ENCODE measurements around the gene AP4S1.

Gene AP4S1

GRCh38 chr14:31021576-31021949 lies 3.9 kb upstream of the AP4S1 start:
- no peaks in the 10 kb centered on the region for H3K27me3 ChIP-seq (ENCODE audit: control insufficient read depth, low read length)
- H3F3A ChIP-seq (ENCODE audit: control insufficient read depth, insufficient read depth) = no peaks in the 10 kb centered on the region
- 0 out of 2 replicates have a peak, but pooled peaks cover 6% of the 10 kb centered on the region for H4K20me1 ChIP-seq (ENCODE audit: control insufficient read depth, insufficient read depth, low read depth, low read length)
- peaks cover 19% of the 10 kb centered on the region for H3K4me1 ChIP-seq (ENCODE audit: control insufficient read depth, low read length)
- H3K9me3 ChIP-seq (ENCODE audit: control insufficient read depth, insufficient read depth, low read length) = no peaks in the 10 kb centered on the region
- peaks cover 95% of the 10 kb centered on the region for H3K79me2 ChIP-seq (ENCODE audit: control insufficient read depth, low read length)
- no peak overlapping the region for H3K27ac ChIP-seq (ENCODE audit: low read depth, low read length)
- H3K9me2 ChIP-seq (replicated peaks; ENCODE audit: control insufficient read depth, low read length) = no peaks in the 10 kb centered on the region
- no peak overlapping the region for H3K4me3 ChIP-seq (ENCODE audit: low read length)
- H3K4me2 ChIP-seq (ENCODE audit: low read length) = no peak overlapping the region
- H3K36me3 ChIP-seq (ENCODE audit: control insufficient read depth, low read length) = peaks cover 40% of the 10 kb centered on the region
- no peak for TF ChIP-seq EZH2phosphoT487 (IDR thresholded peaks at IDR 0.05; ENCODE audit: borderline replicate concordance, low read length)
- TF ChIP-seq CTCF (IDR thresholded peaks at IDR 0.05; ENCODE audit: low read depth, low read length, poor library complexity, severe bottlenecking) = no peak

GRCh38 chr14:31022386-31022785 lies 3.1 kb upstream of the AP4S1 start:
- no peak for TF ChIP-seq CTCF (IDR thresholded peaks at IDR 0.05; ENCODE audit: low read depth, low read length, poor library complexity, severe bottlenecking)
- no peak for TF ChIP-seq EZH2phosphoT487 (IDR thresholded peaks at IDR 0.05; ENCODE audit: borderline replicate concordance, low read length)
- Histone ChIP-seq H3K9me3 (ENCODE audit: control insufficient read depth, insufficient read depth, low read length) (no peaks in the 10 kb centered on the region), H3K4me1 (ENCODE audit: control insufficient read depth, low read length) (peaks cover 26% of the 10 kb centered on the region), H3K79me2 (ENCODE audit: control insufficient read depth, low read length) (peaks cover 95% of the 10 kb centered on the region), H3K36me3 (ENCODE audit: control insufficient read depth, low read length) (peaks cover 40% of the 10 kb centered on the region), H3K4me3 (ENCODE audit: low read length) (no peak overlapping the region), H3K4me2 (ENCODE audit: low read length) (no peak overlapping the region), H3K9me2 (replicated peaks; ENCODE audit: control insufficient read depth, low read length) (no peaks in the 10 kb centered on the region), H3F3A (ENCODE audit: control insufficient read depth, insufficient read depth) (no peaks in the 10 kb centered on the region), H4K20me1 (ENCODE audit: control insufficient read depth, insufficient read depth, low read depth, low read length) (0 out of 2 replicates have a peak, but pooled peaks cover 6% of the 10 kb centered on the region), H3K27me3 (ENCODE audit: control insufficient read depth, low read length) (no peaks in the 10 kb centered on the region), H3K27ac (ENCODE audit: low read depth, low read length) (no peak overlapping the region)

DNA sequence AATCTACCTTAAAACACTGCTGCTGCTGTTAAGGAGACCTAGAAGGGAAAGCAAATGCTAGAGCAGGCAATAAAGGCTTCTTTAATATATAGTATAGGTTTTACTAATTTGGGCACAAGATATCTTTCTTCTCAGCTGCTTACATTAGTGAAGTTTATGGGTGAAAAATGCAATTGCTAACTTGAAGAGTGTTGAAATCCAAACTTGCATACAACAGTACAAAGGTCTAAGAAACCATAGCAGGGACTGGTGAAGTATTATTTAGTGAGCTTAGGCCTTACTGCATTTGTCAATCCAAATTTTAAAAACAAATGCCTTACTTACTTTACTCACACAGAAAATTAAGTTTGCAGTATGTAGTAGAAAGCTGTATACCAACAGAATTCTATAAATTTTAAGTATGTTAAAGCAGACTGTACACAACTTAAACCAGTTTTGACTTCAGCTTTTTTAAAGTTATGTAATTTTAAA lies 1.4 kb upstream of the AP4S1 start:
- H3F3A ChIP-seq (ENCODE audit: control insufficient read depth, insufficient read depth) = no peaks in the 10 kb centered on the region; the same call in 1 of the 2 replicates
- peaks cover 28% of the 10 kb centered on the region for H3K4me1 ChIP-seq (ENCODE audit: control insufficient read depth, low read length)
- H3K27me3 ChIP-seq (ENCODE audit: control insufficient read depth, low read length) = no peaks in the 10 kb centered on the region
- peak overlapping the region; percentile 88 for H3K4me2 ChIP-seq (ENCODE audit: low read length)
- 0 out of 2 replicates have a peak, but pooled peaks cover 6% of the 10 kb centered on the region for H4K20me1 ChIP-seq (ENCODE audit: control insufficient read depth, insufficient read depth, low read depth, low read length)
- peaks cover 35% of the 10 kb centered on the region for H3K36me3 ChIP-seq (ENCODE audit: control insufficient read depth, low read length)
- peaks cover 85% of the 10 kb centered on the region for H3K79me2 ChIP-seq (ENCODE audit: control insufficient read depth, low read length)
- peak overlapping the region; percentile 87 for H3K4me3 ChIP-seq (ENCODE audit: low read length)
- H3K9me2 ChIP-seq (replicated peaks; ENCODE audit: control insufficient read depth, low read length) = no peaks in the 10 kb centered on the region
- TF ChIP-seq CTCF (IDR thresholded peaks at IDR 0.05; ENCODE audit: low read depth, low read length, poor library complexity, severe bottlenecking) (no peak), EZH2phosphoT487 (IDR thresholded peaks at IDR 0.05; ENCODE audit: borderline replicate concordance, low read length) (no peak)
- no peak overlapping the region for H3K27ac ChIP-seq (ENCODE audit: low read depth, low read length)
- H3K9me3 ChIP-seq (ENCODE audit: control insufficient read depth, insufficient read depth, low read length) = no peaks in the 10 kb centered on the region
